Uterus (tissue), 4 donors: Measurements from ENCODE around the gene ARMC2. TPM values are rescaled to one million over a fixed set of nuclear protein-coding genes. Genes with fewer than 3 reads are reported as not detected.

ENCODE experiments used
- DNase-seq, 2 donors: peaks; one replicate each; pipeline ENCODE4 v3.0.0-alpha.2; 2019 to 2020
- H3K27ac ChIP-seq, 2 donors: fragments of 200-600 bp; sonication (generic); 1 replicate in 1 of 2; 2 replicates in 1 of 2; pipeline ENCODE4 v1.5.1; 2016 to 2018
- H3K27me3 ChIP-seq, 2 donors: fragments of 200-600 bp; sonication (generic); one replicate each; pipeline ENCODE4 v1.5.1; 2018 to 2019; ENCODE audit warnings: control low read depth in 1 of 2
- H3K36me3 ChIP-seq, 2 donors: fragments of 200-600 bp; sonication (generic); one replicate each; pipeline ENCODE4 v1.5.1; 2019; ENCODE audit warnings: control low read depth in 1 of 2
- H3K4me1 ChIP-seq, 2 donors: fragments of 200-600 bp; sonication (generic); one replicate each; pipeline ENCODE4 v1.5.1; 2018 to 2019; ENCODE audit warnings: control low read depth in 1 of 2
- H3K4me3 ChIP-seq, 2 donors: fragments of 200-600 bp; sonication (generic); 1 replicate in 1 of 2; 2 replicates in 1 of 2; pipeline ENCODE4 v1.5.1; 2018 to 2019; ENCODE audit warnings: mild to moderate bottlenecking in 1 of 2
- H3K9me3 ChIP-seq, 2 donors: fragments of 200-600 bp; sonication (generic); one replicate each; pipeline ENCODE4 v1.5.1; 2019; ENCODE audit warnings: control low read depth in 1 of 2
- CTCF ChIP-seq, 4 experiments: fragments of 200-600 bp in 2 of 4; fragments of 450-650 bp in 2 of 4; sonication (generic) in 2 of 4; IDR thresholded peaks; one replicate each; pipeline ENCODE4 v1.5.1; 2016 to 2019; ENCODE audit warnings: antibody characterized with exemption in 4 of 4, mild to moderate bottlenecking in 2 of 4, moderate library complexity in 1 of 4
- POLR2A ChIP-seq, 2 donors: fragments of 450-650 bp; IDR thresholded peaks; one replicate each; pipeline ENCODE4 v1.6.1; 2016; ENCODE audit warnings: antibody characterized with exemption in 2 of 2, mild to moderate bottlenecking in 1 of 2, moderate library complexity in 1 of 2
- intact Hi-C: fragments of 100-400 bp; cut with DNase I; formaldehyde crosslinking; loops from one replicate; pipeline ENCODE4 v1.15.1; 2023; ENCODE audit warnings: low total_unique reads
- total RNA-seq, 4 donors: library from RNA; depleted of rRNA in 3 of 4; stranded (reverse); fragments of >200 nt in 3 of 4; gene quantifications; one replicate each; pipeline versions ENCODE4 v1.1.0 to v1.2.4, GENCODE V29; 2014 to 2023
- donor health status: DM: yes; HTN: yes; CAD: no.

Gene ARMC2
- total RNA-seq, 4 donors from 2014 or later, result 5.1 to 15.1 (median 9.1) TPM; not detected in 1

- Histone ChIP-seq H3K36me3 (no peaks in the 10 kb centered on the region), H3K4me3 (no peak overlapping the region), H3K9me3 (no peaks in the 10 kb centered on the region), H3K4me1 (no peaks in the 10 kb centered on the region), H3K27me3 (no peaks in the 10 kb centered on the region), H3K27ac (peak overlapping the region in 1 of 2 donors; percentile 22)
- intact Hi-C loops, result loop anchor here (5.0 kb wide), 1 partner anchor 293 kb away; no protein-coding TSS in a partner anchor
- peak; percentile 85 to 88 for DNase-seq
- peak in 1 of 2 donors; percentile 10 for TF ChIP-seq POLR2A (IDR thresholded peaks at IDR 0.05)
- peak; percentile 84 to 95 (median 90) for TF ChIP-seq CTCF (IDR thresholded peaks at IDR 0.05)
These were observed 12.9 kb upstream of the ARMC2 start for GRCh38 chr6:108835218-108835850.

DNA sequence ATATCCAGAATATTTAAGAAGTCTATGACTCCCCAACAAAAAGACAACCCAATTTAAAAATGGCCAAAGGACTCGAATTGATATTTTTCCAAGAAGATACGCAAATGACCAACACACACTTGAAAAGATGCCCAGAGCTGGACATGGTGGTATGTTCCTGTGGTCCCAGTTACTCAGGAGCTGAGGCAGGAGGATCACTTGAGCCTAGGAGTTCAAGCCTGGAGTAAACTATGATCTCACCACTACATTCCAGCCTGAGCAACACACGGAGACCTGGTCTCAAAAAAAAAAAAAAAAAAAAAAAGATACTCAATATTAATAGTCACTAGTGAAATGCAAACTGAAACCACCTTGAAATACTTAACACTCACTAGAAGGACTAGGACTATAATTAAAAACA is 12.2 kb upstream of the ARMC2 start:
- H3K4me1 ChIP-seq, result no peaks in the 10 kb centered on the region
- H3K4me3 ChIP-seq, result no peak overlapping the region
- H3K27ac ChIP-seq, result no peak overlapping the region
- DNase-seq, result no peak
- intact Hi-C loops, result loop anchor here (5.0 kb wide), 1 partner anchor 294 kb away; no protein-coding TSS in a partner anchor
- H3K9me3 ChIP-seq, result no peaks in the 10 kb centered on the region
- no peaks in the 10 kb centered on the region for H3K27me3 ChIP-seq
- no peaks in the 10 kb centered on the region for H3K36me3 ChIP-seq
- TF ChIP-seq POLR2A (IDR thresholded peaks at IDR 0.05) (no peak), CTCF (IDR thresholded peaks at IDR 0.05) (no peak)

DNA sequence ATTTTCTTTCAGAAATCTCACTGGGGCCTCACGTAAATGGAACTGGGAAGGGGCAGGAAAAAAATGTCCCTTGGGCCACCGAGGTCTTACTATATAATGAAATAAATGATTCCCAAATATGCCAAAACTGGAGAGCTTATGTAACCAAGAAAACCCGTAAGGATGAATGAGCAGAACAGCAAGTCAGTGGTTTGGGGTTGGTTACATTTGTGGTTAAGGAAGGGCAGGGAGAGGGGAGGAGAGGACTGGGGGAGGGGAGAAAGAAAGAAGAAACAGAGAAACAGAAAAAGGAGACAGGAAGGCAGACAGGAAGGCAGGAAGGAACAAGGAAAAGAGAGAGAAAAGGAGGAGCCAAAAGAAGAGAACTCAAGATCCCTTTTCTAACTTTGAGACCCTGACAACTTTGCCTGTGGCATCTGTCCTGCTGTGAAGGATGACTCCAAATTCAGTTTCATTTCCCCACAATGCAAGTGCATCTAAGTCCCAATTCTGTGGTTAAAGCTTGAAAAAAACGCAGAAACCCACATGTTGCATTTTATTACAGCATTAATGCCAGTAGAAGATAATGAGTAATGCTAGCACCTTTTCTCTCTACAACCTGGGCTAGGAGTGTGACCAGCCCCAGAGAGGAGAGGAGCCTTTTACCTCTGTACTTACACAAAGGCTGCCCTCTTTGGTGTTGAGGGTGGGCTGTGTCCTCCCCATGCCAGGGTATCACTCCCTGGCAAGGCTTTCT is 10.8 kb upstream of the ARMC2 start:
- H3K27ac ChIP-seq, result no peak overlapping the region
- intact Hi-C loops, result loop anchor here (5.0 kb wide), 1 partner anchor 295 kb away; no protein-coding TSS in a partner anchor

GRCh38 chr6:108838101-108838717 is 10.0 kb upstream of the ARMC2 start:
- Histone ChIP-seq H3K4me1 (no peaks in the 10 kb centered on the region), H3K27me3 (no peaks in the 10 kb centered on the region), H3K9me3 (no peaks in the 10 kb centered on the region), H3K27ac (no peak overlapping the region), H3K4me3 (no peak overlapping the region), H3K36me3 (no peaks in the 10 kb centered on the region)
- intact Hi-C loops, result loop anchor here (5.0 kb wide), 1 partner anchor 296 kb away; no protein-coding TSS in a partner anchor
- no peak for DNase-seq
- no peak for TF ChIP-seq POLR2A (IDR thresholded peaks at IDR 0.05)
- no peak for TF ChIP-seq CTCF (IDR thresholded peaks at IDR 0.05)

More for the DNA sequence above, 10.8 kb upstream of the ARMC2 start:
- Histone ChIP-seq H3K36me3 (no peaks in the 10 kb centered on the region), H3K27me3 (no peaks in the 10 kb centered on the region), H3K4me3 (no peak overlapping the region), H3K4me1 (no peaks in the 10 kb centered on the region), H3K9me3 (no peaks in the 10 kb centered on the region)
- TF ChIP-seq POLR2A (IDR thresholded peaks at IDR 0.05) (no peak), CTCF (IDR thresholded peaks at IDR 0.05) (no peak)
- DNase-seq, result no peak
